ENCODE measurements around the gene PIP4K2A. TPM values are rescaled to one million over a fixed set of nuclear protein-coding genes. Genes with fewer than 3 reads are reported as not detected.

PIP4K2A gene
- total and polyA plus RNA-seq, 2 experiments from 2014 or later = 39.9 to 40.1 TPM

- no peak for TF ChIP-seq CREB1 (CRISPR knock-in tag; IDR thresholded peaks at IDR 0.05; ENCODE audit: low read depth)
- TF ChIP-seq STAT1 (IDR thresholded peaks at IDR 0.05; ENCODE audit: unreplicated experiment) = no peak
- TF ChIP-seq, protein P1, sequence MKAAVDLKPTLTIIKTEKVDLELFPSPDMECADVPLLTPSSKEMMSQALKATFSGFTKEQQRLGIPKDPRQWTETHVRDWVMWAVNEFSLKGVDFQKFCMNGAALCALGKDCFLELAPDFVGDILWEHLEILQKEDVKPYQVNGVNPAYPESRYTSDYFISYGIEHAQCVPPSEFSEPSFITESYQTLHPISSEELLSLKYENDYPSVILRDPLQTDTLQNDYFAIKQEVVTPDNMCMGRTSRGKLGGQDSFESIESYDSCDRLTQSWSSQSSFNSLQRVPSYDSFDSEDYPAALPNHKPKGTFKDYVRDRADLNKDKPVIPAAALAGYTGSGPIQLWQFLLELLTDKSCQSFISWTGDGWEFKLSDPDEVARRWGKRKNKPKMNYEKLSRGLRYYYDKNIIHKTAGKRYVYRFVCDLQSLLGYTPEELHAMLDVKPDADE (IDR thresholded peaks at IDR 0.05) = no peak
- no peak for TF ChIP-seq JUNB (IDR thresholded peaks at IDR 0.05; ENCODE audit: unreplicated experiment)
Observed at GRCh38 chr10:22634093-22634492, 80.3 kb downstream of the PIP4K2A start (continued).

GRCh38 chr10:22633528-22633927 is 80.8 kb downstream of the PIP4K2A start:
- H3K27ac Mint-ChIP-seq = no peak overlapping the region
- peaks cover 98% of the 10 kb centered on the region for H3K79me2 ChIP-seq (replicated peaks; ENCODE audit: insufficient read depth)

More at GRCh38 chr10:22633528-22633927, 80.8 kb downstream of the PIP4K2A start:
- no peak for ATAC-seq
- no peaks in the 10 kb centered on the region for H3K9me2 ChIP-seq (ENCODE audit: insufficient read depth)
- H2AFZ ChIP-seq = no peak overlapping the region
- peaks cover 1% of the 10 kb centered on the region for H3K27me3 Mint-ChIP-seq (ENCODE audit: insufficient read depth, low read depth, poor library complexity)
- H3K4me1 Mint-ChIP-seq = peaks cover 36% of the 10 kb centered on the region
- H3K36me3 ChIP-seq (ENCODE audit: insufficient read depth) = no peaks in the 10 kb centered on the region
- no peak overlapping the region for H3K4me2 ChIP-seq
- H3F3A ChIP-seq (replicated peaks; ENCODE audit: low read depth) = no peaks in the 10 kb centered on the region
- H3K36me3 Mint-ChIP-seq (ENCODE audit: low read depth) = peaks cover 11% of the 10 kb centered on the region; the same call in 2 of the 3 replicates
- H3K27ac ChIP-seq (ENCODE audit: low read depth) = no peak overlapping the region
- H3K9me3 Mint-ChIP-seq = no peaks in the 10 kb centered on the region
- no peak overlapping the region for H3K4me3 ChIP-seq
- H3K27me3 ChIP-seq (ENCODE audit: insufficient read depth) = no peaks in the 10 kb centered on the region
- peaks cover 21% of the 10 kb centered on the region for H3K4me1 ChIP-seq (ENCODE audit: insufficient read depth)
- H4K20me1 ChIP-seq (replicated peaks; ENCODE audit: insufficient read depth) = peaks cover 9% of the 10 kb centered on the region; the same call in 1 of the 2 replicates
- no peak overlapping the region for H3K4me3 Mint-ChIP-seq
- TF ChIP-seq CTCF (conservative IDR thresholded peaks at IDR 0.05; ENCODE audit: low read depth in 2 of 2) (no peak), POLR2AphosphoS5 (IDR thresholded peaks at IDR 0.05; ENCODE audit: low read depth) (no peak), ZNF114 (CRISPR knock-in tag; IDR thresholded peaks at IDR 0.05) (no peak), CREB1 (CRISPR knock-in tag; IDR thresholded peaks at IDR 0.05; ENCODE audit: low read depth) (no peak), EZH2 (IDR thresholded peaks at IDR 0.05; ENCODE audit: low read depth, unreplicated experiment) (no peak), NANOG (IDR thresholded peaks at IDR 0.05; ENCODE audit: borderline replicate concordance) (no peak), JUNB (IDR thresholded peaks at IDR 0.05; ENCODE audit: unreplicated experiment) (no peak), ZNF331 (CRISPR knock-in tag; IDR thresholded peaks at IDR 0.05; ENCODE audit: low read depth) (no peak), STAT1 (IDR thresholded peaks at IDR 0.05; ENCODE audit: unreplicated experiment) (no peak)
- TF ChIP-seq, protein P1 (IDR thresholded peaks at IDR 0.05) = no peak
- no peak for DNase-seq (ENCODE audit: low spot score)
